Caco-2 (cell line): ENCODE data around the gene ST6GALNAC3. TPM values are rescaled to one million over a fixed set of nuclear protein-coding genes. Genes with fewer than 3 reads are reported as not detected.

Source experiments
- BruUV-seq: library from RNA; stranded (reverse); fragments of 400-500 nt; replicated peaks from 2 replicates; lab custom pipeline; 2021; lab: Mats Ljungman, UMichigan
- CTCF ChIA-PET: fragments of 300-600 bp; sonication (Branson Sonifier 250); formaldehyde crosslinking; loops from one replicate; lab custom pipeline; 2022; ENCODE audit warnings: antibody characterized with exemption; lab: Charles Lee
- POLR2A ChIA-PET: fragments of 300-600 bp; sonication (Branson Sonifier 250); formaldehyde crosslinking; loops from one replicate; lab custom pipeline; 2022; ENCODE audit warnings: antibody characterized with exemption; lab: Charles Lee
- DNase-seq, 2 experiments: peaks; one replicate each; pipeline versions ENCODE4 v3.0.0 to v3.0.0-alpha.2; 2020 to 2022
- H3K27me3 ChIP-seq: replicated peaks from 2 replicates; pipeline ENCODE4 v1.6.0; 2011; ENCODE audit warnings: low read length; ENCODE audit not compliant: control insufficient read depth, insufficient read depth
- H3K36me3 ChIP-seq: 2 replicates; pipeline ENCODE4 v1.5.1; 2011; ENCODE audit warnings: low read length; ENCODE audit not compliant: control insufficient read depth, insufficient read depth
- H3K4me1 ChIP-seq: fragments of 250-450 bp; sonication (Bioruptor Pico); 2 replicates; pipeline ENCODE4 v1.5.1; 2020; ENCODE audit warnings: mild to moderate bottlenecking
- H3K4me3 ChIP-seq: 2 replicates; pipeline ENCODE4 v1.5.1; 2011; ENCODE audit warnings: low read depth, mild to moderate bottlenecking, control low read depth, low read length
- H3K9me3 ChIP-seq: fragments of 250-450 bp; sonication (Bioruptor Pico); 2 replicates; pipeline ENCODE4 v1.5.1; 2020; ENCODE audit warnings: mild to moderate bottlenecking, moderate library complexity
- H3K27ac Mint-ChIP-seq: one replicate; pipeline ENCODE4 v1.8.0; 2022; ENCODE audit warnings: mixed read lengths; ENCODE audit not compliant: unreplicated experiment
- H3K27me3 Mint-ChIP-seq: one replicate; pipeline ENCODE4 v1.8.0; 2022; ENCODE audit warnings: mixed read lengths; ENCODE audit not compliant: insufficient read depth, unreplicated experiment
- H3K36me3 Mint-ChIP-seq: one replicate; pipeline ENCODE4 v1.8.0; 2022; ENCODE audit warnings: mild to moderate bottlenecking, mixed read lengths; ENCODE audit not compliant: insufficient read depth, unreplicated experiment
- H3K4me1 Mint-ChIP-seq: one replicate; pipeline ENCODE4 v1.8.0; 2022; ENCODE audit warnings: low read depth, mixed read lengths; ENCODE audit not compliant: unreplicated experiment
- H3K4me3 Mint-ChIP-seq: one replicate; pipeline ENCODE4 v1.8.0; 2022; ENCODE audit warnings: mild to moderate bottlenecking, moderate library complexity, mixed read lengths; ENCODE audit not compliant: unreplicated experiment
- H3K9me3 Mint-ChIP-seq: one replicate; pipeline ENCODE4 v1.8.0; 2022; ENCODE audit warnings: mixed read lengths; ENCODE audit not compliant: unreplicated experiment
- intact Hi-C: fragments of 100-400 bp; cut with micrococcal nuclease; formaldehyde crosslinking; loops from one replicate; pipeline ENCODE4 v1.10.0; 2022; ENCODE audit not compliant: unreplicated experiment
- total RNA-seq: library from RNA; stranded (reverse); gene quantifications from 2 replicates; pipeline ENCODE4 v1.2.3, GENCODE V29; 2022
- TF ChIP-seq, protein P1 (sequence below), 2 experiments: fragments of 200-600 bp in 1 of 2; IDR thresholded peaks; 1 replicate in 1 of 2; 2 replicates in 1 of 2; pipeline versions ENCODE4 v1.5.1 to v1.8.0; 2011 to 2022; ENCODE audit warnings: antibody characterized with exemption in 1 of 2, control low read depth in 1 of 2, inconsistent platforms in 1 of 2, low read depth in 1 of 2, low read length in 1 of 2, mild to moderate bottlenecking in 1 of 2, moderate library complexity in 1 of 2; ENCODE audit not compliant: insufficient read depth in 1 of 2, severe bottlenecking in 1 of 2, unreplicated experiment in 1 of 2

Gene ST6GALNAC3
- total RNA-seq, 1 experiment from 2014 or later = 16.0 TPM

DNA sequence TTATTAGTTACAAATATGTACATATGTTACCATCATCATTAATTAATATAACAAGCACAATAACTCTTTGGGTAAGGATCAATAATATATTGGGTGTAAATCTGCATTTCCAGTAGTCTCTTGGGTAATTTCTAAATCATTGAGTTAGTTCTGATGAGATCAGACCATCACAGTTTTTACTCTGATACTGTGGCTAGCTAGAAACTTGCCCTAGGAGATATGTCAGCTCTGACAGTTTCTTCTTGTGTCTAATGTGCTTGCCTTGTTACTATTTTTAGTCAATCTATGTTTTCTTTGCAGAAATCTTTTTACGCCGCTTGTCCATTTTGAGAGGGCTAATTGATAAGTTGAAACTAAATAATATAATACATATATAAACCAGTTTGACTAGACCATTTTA, 507.2 kb downstream of the ST6GALNAC3 start:
- no peaks in the 10 kb centered on the region for H3K4me1 ChIP-seq
- Mint-ChIP-seq H3K4me1 (no peaks in the 10 kb centered on the region), H3K9me3 (no peaks in the 10 kb centered on the region), H3K27ac (no peak overlapping the region), H3K27me3 (no peaks in the 10 kb centered on the region), H3K4me3 (no peak overlapping the region), H3K36me3 (no peaks in the 10 kb centered on the region)
- H3K36me3 ChIP-seq = no peaks in the 10 kb centered on the region
- TF ChIP-seq, protein P1, sequence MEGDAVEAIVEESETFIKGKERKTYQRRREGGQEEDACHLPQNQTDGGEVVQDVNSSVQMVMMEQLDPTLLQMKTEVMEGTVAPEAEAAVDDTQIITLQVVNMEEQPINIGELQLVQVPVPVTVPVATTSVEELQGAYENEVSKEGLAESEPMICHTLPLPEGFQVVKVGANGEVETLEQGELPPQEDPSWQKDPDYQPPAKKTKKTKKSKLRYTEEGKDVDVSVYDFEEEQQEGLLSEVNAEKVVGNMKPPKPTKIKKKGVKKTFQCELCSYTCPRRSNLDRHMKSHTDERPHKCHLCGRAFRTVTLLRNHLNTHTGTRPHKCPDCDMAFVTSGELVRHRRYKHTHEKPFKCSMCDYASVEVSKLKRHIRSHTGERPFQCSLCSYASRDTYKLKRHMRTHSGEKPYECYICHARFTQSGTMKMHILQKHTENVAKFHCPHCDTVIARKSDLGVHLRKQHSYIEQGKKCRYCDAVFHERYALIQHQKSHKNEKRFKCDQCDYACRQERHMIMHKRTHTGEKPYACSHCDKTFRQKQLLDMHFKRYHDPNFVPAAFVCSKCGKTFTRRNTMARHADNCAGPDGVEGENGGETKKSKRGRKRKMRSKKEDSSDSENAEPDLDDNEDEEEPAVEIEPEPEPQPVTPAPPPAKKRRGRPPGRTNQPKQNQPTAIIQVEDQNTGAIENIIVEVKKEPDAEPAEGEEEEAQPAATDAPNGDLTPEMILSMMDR (IDR thresholded peaks at IDR 0.05; ENCODE audit: insufficient read depth in 1 of 2, low read depth in 1 of 2, low read length in 1 of 2, severe bottlenecking in 1 of 2, unreplicated experiment in 1 of 2) = no peak
- BruUV-seq = no TSS peak
- ChIA-PET POLR2A (no interaction called here), CTCF (no interaction called here)
- no peaks in the 10 kb centered on the region for H3K9me3 ChIP-seq
- DNase-seq = no peak
- H3K4me3 ChIP-seq = no peak overlapping the region
- intact Hi-C loops = no loop called here
- no peaks in the 10 kb centered on the region for H3K27me3 ChIP-seq

DNA sequence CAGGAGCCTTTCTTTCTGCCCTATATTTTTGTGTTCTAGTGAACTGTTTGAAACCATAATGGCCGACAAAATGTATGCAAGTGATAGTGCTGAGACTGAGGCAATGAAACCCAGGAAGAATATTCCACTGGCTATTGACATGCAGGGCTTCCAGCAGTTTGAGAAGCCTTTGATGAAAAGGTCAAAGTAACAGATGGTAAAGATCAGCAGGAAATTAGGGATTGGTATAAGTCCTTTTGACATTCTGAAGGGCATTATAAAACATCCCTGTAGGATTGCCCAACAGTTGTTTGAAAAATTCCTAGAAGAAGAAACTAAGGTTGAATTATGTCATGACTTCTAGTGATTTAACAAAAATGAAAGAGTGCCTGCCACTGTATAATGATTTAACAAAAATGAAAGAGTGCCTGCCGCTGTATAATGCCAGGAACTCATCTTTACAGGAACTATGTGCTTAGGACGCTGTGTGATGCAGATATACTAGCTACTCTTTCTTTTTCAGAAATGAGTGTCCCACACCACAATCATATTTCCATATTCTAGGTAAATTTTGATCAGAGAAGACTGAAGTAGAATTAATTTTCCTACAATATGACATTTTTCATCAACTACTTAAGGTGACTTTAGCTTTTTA, 508.8 kb downstream of the ST6GALNAC3 start:
- Mint-ChIP-seq H3K4me1 (no peaks in the 10 kb centered on the region), H3K27me3 (no peaks in the 10 kb centered on the region), H3K4me3 (no peak overlapping the region), H3K9me3 (no peaks in the 10 kb centered on the region), H3K27ac (no peak overlapping the region), H3K36me3 (no peaks in the 10 kb centered on the region)
- no TSS peak for BruUV-seq
- TF ChIP-seq, protein P1 (IDR thresholded peaks at IDR 0.05; ENCODE audit: insufficient read depth in 1 of 2, low read depth in 1 of 2, low read length in 1 of 2, severe bottlenecking in 1 of 2, unreplicated experiment in 1 of 2) = no peak
- Histone ChIP-seq H3K4me3 (no peak overlapping the region), H3K36me3 (no peaks in the 10 kb centered on the region), H3K4me1 (no peaks in the 10 kb centered on the region), H3K27me3 (no peaks in the 10 kb centered on the region), H3K9me3 (no peaks in the 10 kb centered on the region)
- intact Hi-C loops = no loop called here
- POLR2A ChIA-PET = no interaction called here
- no peak for DNase-seq
- CTCF ChIA-PET = no interaction called here

DNA sequence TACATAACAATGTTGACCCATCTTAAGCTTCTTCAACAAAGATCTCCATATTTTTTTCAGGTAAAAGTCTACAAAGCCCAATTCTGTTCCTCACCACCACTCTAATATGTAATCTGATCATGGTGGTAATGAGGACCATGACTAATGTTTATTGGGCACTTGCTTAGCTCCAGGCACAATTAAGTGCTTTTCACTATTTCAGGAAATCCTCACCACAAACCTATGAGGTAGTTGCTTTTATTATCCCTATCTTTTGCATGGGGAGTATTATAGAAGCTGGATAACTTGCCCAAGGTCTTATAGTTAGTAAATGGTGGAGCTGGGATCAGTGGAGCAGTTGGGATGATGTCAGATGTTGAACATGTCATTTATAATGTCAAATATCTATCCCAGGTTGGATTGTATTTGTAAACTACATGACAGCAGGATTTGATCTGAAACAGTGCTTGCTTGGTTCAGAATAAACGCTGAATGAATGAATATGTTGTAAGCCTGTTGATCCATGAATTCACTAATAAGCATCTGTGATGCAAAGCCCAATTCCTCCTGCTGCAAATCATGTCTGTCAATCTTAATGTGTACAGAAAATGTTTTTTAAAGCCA, 509.4 kb downstream of the ST6GALNAC3 start:
- Histone ChIP-seq H3K27me3 (no peaks in the 10 kb centered on the region), H3K4me1 (no peaks in the 10 kb centered on the region), H3K4me3 (no peak overlapping the region), H3K9me3 (no peaks in the 10 kb centered on the region), H3K36me3 (no peaks in the 10 kb centered on the region)
- DNase-seq = no peak
- Mint-ChIP-seq H3K9me3 (no peaks in the 10 kb centered on the region), H3K36me3 (no peaks in the 10 kb centered on the region), H3K4me1 (no peaks in the 10 kb centered on the region), H3K27me3 (no peaks in the 10 kb centered on the region), H3K4me3 (no peak overlapping the region), H3K27ac (no peak overlapping the region)
- ChIA-PET CTCF (no interaction called here), POLR2A (no interaction called here)
- intact Hi-C loops = no loop called here
- no TSS peak for BruUV-seq
- TF ChIP-seq, protein P1 (IDR thresholded peaks at IDR 0.05; ENCODE audit: insufficient read depth in 1 of 2, low read depth in 1 of 2, low read length in 1 of 2, severe bottlenecking in 1 of 2, unreplicated experiment in 1 of 2) = no peak
